A673 (cell line): ENCODE data around the gene SLC7A10.

Source experiments
- EZH2 ChIP-seq: fragments of 200-600 bp; sonication (generic); IDR thresholded peaks from 2 replicates; pipeline ENCODE4 v1.6.1; 2017; ENCODE audit warnings: borderline replicate concordance, low read depth, mild to moderate bottlenecking, mixed read lengths, antibody characterized with exemption, low read length; ENCODE audit not compliant: poor library complexity, severe bottlenecking
- TF ChIP-seq, protein P1 (sequence below): fragments of 300-800, 200-600 bp; sonication (generic); conservative IDR thresholded peaks from 2 replicates; pipeline ENCODE4 v1.5.1; 2017; ENCODE audit warnings: low read depth, mild to moderate bottlenecking, antibody characterized with exemption, low read length, moderate library complexity, mixed read lengths

DNA sequence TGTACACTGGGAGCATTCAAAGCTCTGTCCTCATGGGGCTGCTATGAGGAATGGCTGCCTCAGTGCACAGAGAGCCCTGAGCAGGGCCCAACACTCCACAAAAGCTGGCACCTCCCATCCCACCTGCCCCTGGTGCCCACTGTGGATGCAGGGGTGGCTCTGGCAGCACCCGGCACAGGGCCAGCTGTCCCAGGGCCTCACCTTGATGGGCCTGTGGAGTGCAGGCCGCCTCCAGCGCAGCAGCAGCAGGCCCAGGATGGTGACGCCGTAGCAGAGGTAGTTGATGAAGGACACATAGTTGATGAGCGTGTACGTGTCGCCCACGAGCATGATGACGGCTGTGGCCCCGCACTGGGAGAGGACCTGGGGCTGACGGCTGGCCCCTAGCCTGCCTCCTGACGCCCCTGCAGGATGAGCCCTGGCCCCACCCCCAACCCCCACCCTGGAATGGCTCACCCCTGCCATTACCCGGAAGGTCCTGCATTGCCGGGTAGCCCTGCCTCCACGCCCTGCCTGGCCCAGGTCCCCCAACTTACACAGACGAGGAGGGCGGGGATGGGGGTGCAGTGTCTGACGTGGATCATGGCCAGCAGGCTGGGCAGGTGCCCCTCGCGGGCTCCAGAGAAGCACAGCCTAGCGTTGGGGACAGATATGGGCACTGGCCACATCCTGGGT lies 15.2 kb downstream of the SLC7A10 start:
- TF ChIP-seq, protein P1, sequence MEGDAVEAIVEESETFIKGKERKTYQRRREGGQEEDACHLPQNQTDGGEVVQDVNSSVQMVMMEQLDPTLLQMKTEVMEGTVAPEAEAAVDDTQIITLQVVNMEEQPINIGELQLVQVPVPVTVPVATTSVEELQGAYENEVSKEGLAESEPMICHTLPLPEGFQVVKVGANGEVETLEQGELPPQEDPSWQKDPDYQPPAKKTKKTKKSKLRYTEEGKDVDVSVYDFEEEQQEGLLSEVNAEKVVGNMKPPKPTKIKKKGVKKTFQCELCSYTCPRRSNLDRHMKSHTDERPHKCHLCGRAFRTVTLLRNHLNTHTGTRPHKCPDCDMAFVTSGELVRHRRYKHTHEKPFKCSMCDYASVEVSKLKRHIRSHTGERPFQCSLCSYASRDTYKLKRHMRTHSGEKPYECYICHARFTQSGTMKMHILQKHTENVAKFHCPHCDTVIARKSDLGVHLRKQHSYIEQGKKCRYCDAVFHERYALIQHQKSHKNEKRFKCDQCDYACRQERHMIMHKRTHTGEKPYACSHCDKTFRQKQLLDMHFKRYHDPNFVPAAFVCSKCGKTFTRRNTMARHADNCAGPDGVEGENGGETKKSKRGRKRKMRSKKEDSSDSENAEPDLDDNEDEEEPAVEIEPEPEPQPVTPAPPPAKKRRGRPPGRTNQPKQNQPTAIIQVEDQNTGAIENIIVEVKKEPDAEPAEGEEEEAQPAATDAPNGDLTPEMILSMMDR, result no peak
- no peak for TF ChIP-seq EZH2
